Progenitor cell of endocrine pancreas (in vitro differentiated cells): ENCODE results near the gene RAD51B. TPM values are rescaled to one million over a fixed set of nuclear protein-coding genes. Genes with fewer than 3 reads are reported as not detected.

Experiments used
- DNase-seq: peaks from one replicate; pipeline ENCODE4 v3.0.0; 2021; ENCODE audit warnings: low spot score; ENCODE audit not compliant: unreplicated experiment
- H3K27ac Mint-ChIP-seq: 2 replicates; pipeline ENCODE4 v1.8.0; 2021; ENCODE audit warnings: mild to moderate bottlenecking, moderate library complexity, mixed read lengths
- H3K27me3 Mint-ChIP-seq: 2 replicates; pipeline ENCODE4 v1.8.0; 2021; ENCODE audit warnings: mixed read lengths
- H3K36me3 Mint-ChIP-seq: 2 replicates; pipeline ENCODE4 v1.8.0; 2022; ENCODE audit warnings: mixed read lengths; ENCODE audit not compliant: insufficient read depth
- H3K4me1 Mint-ChIP-seq: 2 replicates; pipeline ENCODE4 v1.8.0; 2021; ENCODE audit warnings: low read depth, mixed read lengths
- H3K4me3 Mint-ChIP-seq: 2 replicates; pipeline ENCODE4 v1.8.0; 2021; ENCODE audit warnings: low read depth, mild to moderate bottlenecking, moderate library complexity, mixed read lengths
- H3K9me3 Mint-ChIP-seq: 2 replicates; pipeline ENCODE4 v1.8.0; 2021; ENCODE audit warnings: low read depth, mixed read lengths
- total RNA-seq: library from RNA; stranded (reverse); gene quantifications from 2 replicates; pipeline ENCODE4 v1.2.1, GENCODE V29; 2021
- TF ChIP-seq, protein P1 (sequence below): fragments of 200-600 bp; sonication (generic); IDR thresholded peaks from one replicate; pipeline ENCODE4 v1.5.0; 2021; ENCODE audit warnings: antibody characterized with exemption, mild to moderate bottlenecking; ENCODE audit not compliant: unreplicated experiment

Gene RAD51B
- total RNA-seq, 1 donor from 2014 or later: 24.7 TPM

DNA sequence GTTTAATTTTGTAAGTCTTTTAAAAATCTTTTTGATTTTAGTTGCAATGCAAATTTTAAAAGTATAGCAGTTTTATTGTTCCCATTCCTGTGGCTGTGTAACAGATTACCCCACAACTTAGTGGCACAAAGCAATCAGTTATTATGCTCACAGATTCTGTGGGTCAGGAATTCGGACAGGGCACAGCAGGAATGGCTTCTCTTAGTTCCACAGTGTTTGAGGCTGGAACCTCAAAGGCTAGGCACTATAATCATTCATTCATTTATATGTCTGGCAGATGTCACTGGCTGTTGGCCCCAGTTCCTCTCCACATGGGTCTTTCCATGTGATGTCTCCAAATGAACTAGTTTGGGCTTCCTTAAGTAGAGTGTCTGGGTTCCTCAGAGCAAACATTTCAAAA is 193.3 kb downstream of the RAD51B start:
- H3K4me1 Mint-ChIP-seq: peaks cover 38% of the 10 kb centered on the region
- peaks cover 15% of the 10 kb centered on the region for H3K9me3 Mint-ChIP-seq
- TF ChIP-seq, protein P1, sequence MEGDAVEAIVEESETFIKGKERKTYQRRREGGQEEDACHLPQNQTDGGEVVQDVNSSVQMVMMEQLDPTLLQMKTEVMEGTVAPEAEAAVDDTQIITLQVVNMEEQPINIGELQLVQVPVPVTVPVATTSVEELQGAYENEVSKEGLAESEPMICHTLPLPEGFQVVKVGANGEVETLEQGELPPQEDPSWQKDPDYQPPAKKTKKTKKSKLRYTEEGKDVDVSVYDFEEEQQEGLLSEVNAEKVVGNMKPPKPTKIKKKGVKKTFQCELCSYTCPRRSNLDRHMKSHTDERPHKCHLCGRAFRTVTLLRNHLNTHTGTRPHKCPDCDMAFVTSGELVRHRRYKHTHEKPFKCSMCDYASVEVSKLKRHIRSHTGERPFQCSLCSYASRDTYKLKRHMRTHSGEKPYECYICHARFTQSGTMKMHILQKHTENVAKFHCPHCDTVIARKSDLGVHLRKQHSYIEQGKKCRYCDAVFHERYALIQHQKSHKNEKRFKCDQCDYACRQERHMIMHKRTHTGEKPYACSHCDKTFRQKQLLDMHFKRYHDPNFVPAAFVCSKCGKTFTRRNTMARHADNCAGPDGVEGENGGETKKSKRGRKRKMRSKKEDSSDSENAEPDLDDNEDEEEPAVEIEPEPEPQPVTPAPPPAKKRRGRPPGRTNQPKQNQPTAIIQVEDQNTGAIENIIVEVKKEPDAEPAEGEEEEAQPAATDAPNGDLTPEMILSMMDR: no peak
- no peak overlapping the region for H3K4me3 Mint-ChIP-seq
- H3K27me3 Mint-ChIP-seq: no peaks in the 10 kb centered on the region
- no peak for DNase-seq
- H3K27ac Mint-ChIP-seq: no peak overlapping the region
- H3K36me3 Mint-ChIP-seq: peaks cover 5% of the 10 kb centered on the region

DNA sequence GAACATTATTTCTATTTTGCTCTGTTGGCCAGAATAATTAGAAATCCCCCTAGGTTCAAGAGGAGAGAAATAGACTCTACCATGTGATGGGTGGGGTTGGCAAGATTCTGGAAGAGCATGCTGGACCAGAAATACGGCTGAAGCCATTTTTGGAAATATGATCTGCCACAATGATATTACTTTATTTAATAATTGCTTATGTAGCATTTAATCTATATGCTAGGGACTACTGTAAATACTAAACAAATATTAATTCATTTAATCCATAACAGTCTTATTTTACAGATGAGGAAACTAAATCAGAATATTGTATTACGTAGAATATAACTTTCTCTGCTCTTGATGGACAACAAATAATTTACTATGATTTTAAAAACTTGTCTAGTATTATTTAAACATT is 193.7 kb downstream of the RAD51B start:
- peaks cover 15% of the 10 kb centered on the region for H3K9me3 Mint-ChIP-seq

DNA sequence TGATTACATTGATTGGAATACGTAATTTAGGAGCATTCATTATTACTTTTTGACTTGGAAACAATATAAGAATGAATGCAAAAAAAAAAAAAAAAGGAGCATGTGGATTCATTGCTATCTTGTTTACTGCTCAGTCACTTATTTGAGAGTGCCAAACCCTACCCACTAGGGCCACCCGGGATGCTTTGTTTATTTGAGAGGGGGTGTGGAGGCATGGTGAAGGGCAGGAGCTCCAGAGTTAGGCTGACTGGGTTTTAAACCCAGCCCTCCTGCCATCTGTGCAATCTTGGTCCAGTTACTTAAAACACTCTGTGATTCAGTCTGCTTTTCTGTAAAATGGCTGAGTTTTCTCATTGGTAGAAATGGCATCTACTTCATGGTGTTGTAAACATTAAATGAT is 195.2 kb downstream of the RAD51B start:
- TF ChIP-seq, protein P1: no peak
- peaks cover 32% of the 10 kb centered on the region for H3K4me1 Mint-ChIP-seq
- peaks cover 20% of the 10 kb centered on the region for H3K9me3 Mint-ChIP-seq
- no peak overlapping the region for H3K27ac Mint-ChIP-seq
- no peaks in the 10 kb centered on the region for H3K27me3 Mint-ChIP-seq
- H3K36me3 Mint-ChIP-seq: peaks cover 5% of the 10 kb centered on the region
- no peak for DNase-seq
- no peak overlapping the region for H3K4me3 Mint-ChIP-seq

More for the DNA sequence above, 193.7 kb downstream of the RAD51B start:
- TF ChIP-seq, protein P1: no peak
- Mint-ChIP-seq H3K4me1 (peaks cover 39% of the 10 kb centered on the region), H3K27me3 (no peaks in the 10 kb centered on the region), H3K27ac (no peak overlapping the region), H3K36me3 (peaks cover 5% of the 10 kb centered on the region), H3K4me3 (no peak overlapping the region)
- no peak for DNase-seq

DNA sequence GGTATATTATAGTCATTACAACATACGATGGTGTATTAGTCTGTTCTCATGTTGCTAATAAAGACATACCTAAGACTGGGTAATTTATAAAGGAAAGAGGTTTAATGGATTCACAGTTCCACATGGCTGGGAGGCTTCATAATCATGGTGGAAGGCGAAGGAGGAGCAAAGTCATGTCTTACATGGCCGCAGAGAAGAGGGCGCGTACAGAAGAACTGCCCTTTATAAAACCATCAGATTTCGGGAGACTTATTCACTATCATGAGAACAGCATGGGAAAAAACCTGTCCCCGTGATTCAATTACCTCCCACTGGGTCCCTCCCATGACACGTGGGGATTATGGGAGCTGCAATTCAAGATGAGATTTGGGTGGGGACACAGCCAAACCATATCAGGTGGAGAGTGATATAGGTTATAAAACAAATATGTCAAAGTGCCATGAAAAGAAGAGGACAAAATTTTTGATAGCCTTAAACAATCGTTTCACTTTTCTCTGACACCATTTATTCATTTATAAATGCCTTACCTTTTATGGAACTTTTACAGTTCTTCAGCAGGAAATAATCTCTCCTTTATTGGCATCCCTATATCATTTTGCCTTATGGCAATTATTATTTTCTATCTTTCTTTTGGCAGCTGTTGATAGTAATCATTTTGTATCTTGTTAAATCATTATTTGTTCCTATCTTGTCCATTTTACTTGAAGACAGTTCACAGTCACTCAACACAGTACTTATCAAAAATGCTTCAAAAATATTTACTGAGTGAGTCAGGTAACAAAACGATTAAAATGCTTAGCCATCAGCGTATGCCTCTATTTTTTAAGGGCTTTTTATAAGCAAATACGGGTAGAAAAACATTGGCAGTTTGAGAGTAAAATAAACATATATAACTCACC is 196.0 kb downstream of the RAD51B start:
- Mint-ChIP-seq H3K4me1 (peaks cover 28% of the 10 kb centered on the region), H3K36me3 (peaks cover 5% of the 10 kb centered on the region), H3K27me3 (no peaks in the 10 kb centered on the region), H3K27ac (no peak overlapping the region), H3K4me3 (no peak overlapping the region), H3K9me3 (peaks cover 20% of the 10 kb centered on the region)
- TF ChIP-seq, protein P1: no peak
- DNase-seq: no peak

DNA sequence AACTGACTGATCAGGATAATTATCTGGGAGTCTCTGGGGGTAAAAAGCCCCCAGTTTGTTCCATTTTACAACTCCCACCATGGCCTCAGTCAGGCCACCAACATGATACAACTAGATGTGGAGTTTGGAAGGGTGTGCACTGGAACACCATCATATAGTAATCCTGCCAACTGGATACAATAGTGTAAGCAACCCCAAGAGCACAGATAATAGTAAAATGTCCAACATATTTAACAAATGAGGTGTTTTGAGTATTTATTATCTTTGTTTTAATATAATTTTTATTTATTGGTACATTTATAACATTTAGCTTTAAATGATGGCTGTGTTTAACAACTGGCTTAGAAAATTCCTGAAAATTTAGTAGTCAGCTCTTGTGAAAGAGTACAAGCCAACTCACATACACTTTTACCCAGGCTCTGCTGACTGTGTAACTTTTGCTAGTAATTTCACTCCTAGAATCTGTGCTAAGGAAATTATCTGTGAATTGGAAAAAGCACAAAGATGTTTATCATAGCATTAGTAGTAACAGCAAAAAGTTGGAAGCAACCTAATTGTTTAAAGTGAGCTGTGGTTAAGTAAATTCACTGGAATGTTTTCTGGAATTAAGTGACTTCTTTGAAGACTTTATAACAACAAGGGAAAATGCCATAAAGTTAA is 196.8 kb downstream of the RAD51B start:
- H3K4me1 Mint-ChIP-seq: peaks cover 23% of the 10 kb centered on the region
- H3K4me3 Mint-ChIP-seq: no peak overlapping the region
- no peaks in the 10 kb centered on the region for H3K27me3 Mint-ChIP-seq
- H3K27ac Mint-ChIP-seq: no peak overlapping the region
- peaks cover 20% of the 10 kb centered on the region for H3K9me3 Mint-ChIP-seq
- TF ChIP-seq, protein P1: no peak
- DNase-seq: no peak
- peaks cover 5% of the 10 kb centered on the region for H3K36me3 Mint-ChIP-seq
